B cell (primary cell): ENCODE data around the gene MRPL1.
"Not testable (repeated sequence)": the region's sequence is repeated elsewhere in the genome, so short reads cannot be mapped to it uniquely, and the experiment has no call there.

Experiments
- EZH2 ChIP-seq: IDR thresholded peaks from 2 replicates; pipeline ENCODE4 v1.6.1; 2012; ENCODE audit warnings: borderline replicate concordance, low read depth, mild to moderate bottlenecking, moderate library complexity, low read length; ENCODE audit not compliant: insufficient read depth, poor library complexity, severe bottlenecking
- TF ChIP-seq, protein P1 (sequence below): fragments of 200-600 bp; IDR thresholded peaks from one replicate; pipeline ENCODE4 v1.8.0; 2022; ENCODE audit warnings: antibody characterized with exemption, mild to moderate bottlenecking

DNA sequence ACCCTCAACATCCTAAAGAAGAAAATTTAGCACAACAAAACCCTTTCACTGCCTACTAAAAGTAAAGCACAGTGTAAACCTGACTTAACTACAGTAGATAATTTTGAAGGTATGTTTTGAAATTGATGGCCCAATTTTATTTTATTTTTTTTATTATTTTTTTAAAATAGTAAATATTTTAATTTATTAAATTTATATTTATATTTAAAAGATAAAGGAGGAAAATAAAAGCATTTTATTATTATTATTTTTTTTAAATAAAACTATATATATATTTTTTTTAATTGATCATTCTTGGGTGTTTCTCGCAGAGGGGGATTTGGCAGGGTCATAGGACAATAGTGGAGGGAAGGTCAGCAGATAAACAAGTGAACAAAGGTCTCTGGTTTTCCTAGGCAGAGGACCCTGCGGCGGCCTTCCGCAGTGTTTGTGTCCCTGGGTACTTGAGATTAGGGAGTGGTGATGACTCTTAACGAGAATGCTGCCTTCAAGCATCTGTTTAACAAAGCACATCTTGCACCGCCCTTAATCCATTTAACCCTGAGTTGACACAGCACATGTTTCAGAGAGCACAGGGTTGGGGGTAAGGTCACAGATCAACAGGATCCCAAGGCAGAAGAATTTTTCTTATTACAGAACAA, 120.4 kb downstream of the MRPL1 start:
- TF ChIP-seq, protein P1, sequence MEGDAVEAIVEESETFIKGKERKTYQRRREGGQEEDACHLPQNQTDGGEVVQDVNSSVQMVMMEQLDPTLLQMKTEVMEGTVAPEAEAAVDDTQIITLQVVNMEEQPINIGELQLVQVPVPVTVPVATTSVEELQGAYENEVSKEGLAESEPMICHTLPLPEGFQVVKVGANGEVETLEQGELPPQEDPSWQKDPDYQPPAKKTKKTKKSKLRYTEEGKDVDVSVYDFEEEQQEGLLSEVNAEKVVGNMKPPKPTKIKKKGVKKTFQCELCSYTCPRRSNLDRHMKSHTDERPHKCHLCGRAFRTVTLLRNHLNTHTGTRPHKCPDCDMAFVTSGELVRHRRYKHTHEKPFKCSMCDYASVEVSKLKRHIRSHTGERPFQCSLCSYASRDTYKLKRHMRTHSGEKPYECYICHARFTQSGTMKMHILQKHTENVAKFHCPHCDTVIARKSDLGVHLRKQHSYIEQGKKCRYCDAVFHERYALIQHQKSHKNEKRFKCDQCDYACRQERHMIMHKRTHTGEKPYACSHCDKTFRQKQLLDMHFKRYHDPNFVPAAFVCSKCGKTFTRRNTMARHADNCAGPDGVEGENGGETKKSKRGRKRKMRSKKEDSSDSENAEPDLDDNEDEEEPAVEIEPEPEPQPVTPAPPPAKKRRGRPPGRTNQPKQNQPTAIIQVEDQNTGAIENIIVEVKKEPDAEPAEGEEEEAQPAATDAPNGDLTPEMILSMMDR, result not testable (repeated sequence)
- TF ChIP-seq EZH2, result not testable (repeated sequence)
